Hepatocyte (in vitro differentiated cells): ENCODE data around the gene PTRHD1. TPM values are rescaled to one million over a fixed set of nuclear protein-coding genes. Genes with fewer than 3 reads are reported as not detected.

Experiments
- DNase-seq: peaks from one replicate; pipeline ENCODE4 v3.0.0-alpha.2; 2016; ENCODE audit warnings: low spot score
- H2AFZ ChIP-seq: fragments of 200-600 bp; sonication (generic); 2 replicates; pipeline ENCODE4 v1.6.0; 2016; ENCODE audit warnings: antibody characterized with exemption, mild to moderate bottlenecking
- H3K27ac ChIP-seq: fragments of 200-600 bp; sonication (generic); 2 replicates; pipeline ENCODE4 v1.5.1; 2016; ENCODE audit warnings: mild to moderate bottlenecking
- H3K27me3 ChIP-seq: fragments of 200-600 bp; sonication (generic); 2 replicates; pipeline ENCODE4 v1.6.1; 2016
- H3K36me3 ChIP-seq: fragments of 200-600 bp; sonication (generic); replicated peaks from 2 replicates; pipeline ENCODE4 v1.5.1; 2016; ENCODE audit warnings: low read depth; ENCODE audit not compliant: insufficient read depth
- H3K4me1 ChIP-seq: fragments of 200-600 bp; sonication (generic); 2 replicates; pipeline ENCODE4 v1.5.1; 2016; ENCODE audit warnings: mild to moderate bottlenecking, moderate library complexity; ENCODE audit not compliant: insufficient read depth
- H3K4me2 ChIP-seq: fragments of 200-600 bp; sonication (generic); 2 replicates; pipeline ENCODE4 v1.6.0; 2016
- H3K4me3 ChIP-seq: fragments of 200-600 bp; sonication (generic); 2 replicates; pipeline ENCODE4 v1.5.1; 2016; ENCODE audit warnings: mild to moderate bottlenecking
- H3K79me2 ChIP-seq: fragments of 200-600 bp; sonication (generic); 2 replicates; pipeline ENCODE4 v1.6.0; 2017; ENCODE audit warnings: mild to moderate bottlenecking
- H3K9me2 ChIP-seq: fragments of 200-600 bp; sonication (generic); replicated peaks from 2 replicates; pipeline ENCODE4 v1.6.0; 2017; ENCODE audit warnings: mild to moderate bottlenecking; ENCODE audit not compliant: insufficient read depth
- H3K9me3 ChIP-seq: fragments of 200-600 bp; sonication (generic); 2 replicates; pipeline ENCODE4 v1.5.1; 2016; ENCODE audit warnings: low read depth, mild to moderate bottlenecking
- H4K20me1 ChIP-seq: fragments of 200-600 bp; sonication (generic); 2 replicates; pipeline ENCODE4 v1.6.0; 2016; ENCODE audit warnings: mild to moderate bottlenecking; ENCODE audit not compliant: insufficient read depth, poor library complexity, severe bottlenecking
- CTCF ChIP-seq: fragments of 200-600 bp; sonication (generic); IDR thresholded peaks from 2 replicates; pipeline ENCODE4 v1.5.1; 2016; ENCODE audit warnings: antibody characterized with exemption, mild to moderate bottlenecking; ENCODE audit not compliant: poor library complexity
- EZH2 ChIP-seq: fragments of 200-600 bp; sonication (generic); IDR thresholded peaks from 2 replicates; pipeline ENCODE4 v1.6.1; 2016; ENCODE audit warnings: antibody characterized with exemption, mild to moderate bottlenecking, borderline replicate concordance
- EZH2phosphoT487 ChIP-seq: fragments of 200-600 bp; sonication (generic); IDR thresholded peaks from one replicate; pipeline ENCODE4 v1.6.1; 2018; ENCODE audit warnings: antibody characterized with exemption, mild to moderate bottlenecking, low read depth, moderate library complexity; ENCODE audit not compliant: unreplicated experiment, severe bottlenecking
- WGBS: methylation state at CpG from one replicate; pipeline ENCODE4 v1.1.6; 2016; ENCODE audit warnings: low lambda C conversion rate; ENCODE audit errors: missing lambda C conversion rate; 5-methylcytosine and 5-hydroxymethylcytosine counted together
- polyA plus RNA-seq: library from polyadenylated mRNA; unstranded; fragments of >200 nt; fragmentation: Nextera tagmentation; extraction: Ambion mirVana; gene quantifications from 2 replicates; pipeline ENCODE4 v1.2.1, GENCODE V29; 2016
- total RNA-seq: library from RNA; depleted of rRNA; stranded (reverse); fragments of >200 nt; gene quantifications from 2 replicates; pipeline ENCODE4 v1.2.3, GENCODE V29; 2014

Gene PTRHD1
- total and polyA plus RNA-seq, 2 experiments from 2014 or later = 47.8 to 61.1 TPM

- Histone ChIP-seq H2AFZ (no peak overlapping the region), H3K4me1 (no peaks in the 10 kb centered on the region), H3K27me3 (no peaks in the 10 kb centered on the region), H4K20me1 (no peaks in the 10 kb centered on the region), H3K9me3 (no peaks in the 10 kb centered on the region), H3K79me2 (no peaks in the 10 kb centered on the region), H3K4me2 (no peak overlapping the region), H3K27ac (no peak overlapping the region), H3K36me3 (no peaks in the 10 kb centered on the region), H3K9me2 (no peaks in the 10 kb centered on the region), H3K4me3 (no peak overlapping the region)
- DNase-seq = no peak
- no peak for TF ChIP-seq CTCF
- TF ChIP-seq EZH2 = no peak
- no peak for TF ChIP-seq EZH2phosphoT487
- 82% methylated on average over 17 of the region's 17 CpGs for WGBS
Measured at GRCh38 chr2:24840164-24840869, 47.1 kb upstream of the PTRHD1 start.

- Histone ChIP-seq H3K4me3 (no peak overlapping the region), H3K36me3 (no peaks in the 10 kb centered on the region), H3K4me2 (no peak overlapping the region), H2AFZ (no peak overlapping the region), H3K4me1 (no peaks in the 10 kb centered on the region), H4K20me1 (no peaks in the 10 kb centered on the region), H3K27ac (no peak overlapping the region), H3K79me2 (no peaks in the 10 kb centered on the region), H3K9me2 (no peaks in the 10 kb centered on the region), H3K27me3 (no peaks in the 10 kb centered on the region), H3K9me3 (no peaks in the 10 kb centered on the region)
- TF ChIP-seq CTCF = no peak
- no peak for TF ChIP-seq EZH2
- TF ChIP-seq EZH2phosphoT487 = no peak
- no peak for DNase-seq
- WGBS = 97% methylated on average over 15 of the region's 15 CpGs
Measured at GRCh38 chr2:24839729-24840128, 46.5 kb upstream of the PTRHD1 start.

GRCh38 chr2:24838541-24838940 lies 45.4 kb upstream of the PTRHD1 start:
- no peak overlapping the region for H3K4me2 ChIP-seq
- H3K27me3 ChIP-seq = no peaks in the 10 kb centered on the region
- no peaks in the 10 kb centered on the region for H3K36me3 ChIP-seq
- no peak overlapping the region for H3K4me3 ChIP-seq
- DNase-seq = no peak
- no peaks in the 10 kb centered on the region for H3K9me3 ChIP-seq
- no peak overlapping the region for H2AFZ ChIP-seq
- no peak for TF ChIP-seq EZH2phosphoT487
- TF ChIP-seq CTCF = no peak
- no peak for TF ChIP-seq EZH2
- H3K27ac ChIP-seq = no peak overlapping the region
- no peaks in the 10 kb centered on the region for H3K4me1 ChIP-seq
- H3K9me2 ChIP-seq = no peaks in the 10 kb centered on the region
- no peaks in the 10 kb centered on the region for H3K79me2 ChIP-seq
- 93% methylated on average over 18 of the region's 18 CpGs for WGBS
- no peaks in the 10 kb centered on the region for H4K20me1 ChIP-seq
